22Rv1 (cell line): ENCODE data around the gene XPR1.

Experiments used
- ZFX ChIP-seq: fragments of 450-650 bp; IDR thresholded peaks from 2 replicates; pipeline ENCODE4 v1.6.1; 2017; ENCODE audit warnings: antibody characterized with exemption, borderline replicate concordance
- TF ChIP-seq, protein P1 (sequence below): fragments of 450-650 bp; IDR thresholded peaks from 2 replicates; pipeline ENCODE4 v1.5.1; 2017; ENCODE audit warnings: mild to moderate bottlenecking

DNA sequence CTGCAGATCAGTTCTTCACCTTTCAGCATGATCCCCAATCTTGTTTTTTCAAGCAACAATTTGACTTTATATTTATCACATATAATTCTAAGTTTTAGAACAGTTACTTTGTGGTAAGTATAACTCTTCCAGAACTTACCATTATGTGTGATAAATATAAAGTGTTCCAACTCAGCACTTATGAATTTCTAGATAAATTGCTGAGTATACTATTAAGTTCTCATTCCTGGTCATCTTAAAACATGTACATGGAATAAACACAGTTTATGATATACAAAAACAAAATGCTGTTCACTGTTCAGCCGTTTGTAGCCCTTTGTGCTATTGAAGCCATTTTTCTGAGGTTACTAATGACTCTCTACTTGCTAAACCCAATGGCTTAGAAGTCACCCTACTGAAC is 5.1 kb upstream of the XPR1 start:
- TF ChIP-seq, protein P1, sequence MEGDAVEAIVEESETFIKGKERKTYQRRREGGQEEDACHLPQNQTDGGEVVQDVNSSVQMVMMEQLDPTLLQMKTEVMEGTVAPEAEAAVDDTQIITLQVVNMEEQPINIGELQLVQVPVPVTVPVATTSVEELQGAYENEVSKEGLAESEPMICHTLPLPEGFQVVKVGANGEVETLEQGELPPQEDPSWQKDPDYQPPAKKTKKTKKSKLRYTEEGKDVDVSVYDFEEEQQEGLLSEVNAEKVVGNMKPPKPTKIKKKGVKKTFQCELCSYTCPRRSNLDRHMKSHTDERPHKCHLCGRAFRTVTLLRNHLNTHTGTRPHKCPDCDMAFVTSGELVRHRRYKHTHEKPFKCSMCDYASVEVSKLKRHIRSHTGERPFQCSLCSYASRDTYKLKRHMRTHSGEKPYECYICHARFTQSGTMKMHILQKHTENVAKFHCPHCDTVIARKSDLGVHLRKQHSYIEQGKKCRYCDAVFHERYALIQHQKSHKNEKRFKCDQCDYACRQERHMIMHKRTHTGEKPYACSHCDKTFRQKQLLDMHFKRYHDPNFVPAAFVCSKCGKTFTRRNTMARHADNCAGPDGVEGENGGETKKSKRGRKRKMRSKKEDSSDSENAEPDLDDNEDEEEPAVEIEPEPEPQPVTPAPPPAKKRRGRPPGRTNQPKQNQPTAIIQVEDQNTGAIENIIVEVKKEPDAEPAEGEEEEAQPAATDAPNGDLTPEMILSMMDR, result no peak
- no peak for TF ChIP-seq ZFX
